T-helper 1 cell treated with Interleukin-12 subunit alpha and Interleukin-12 subunit beta and Interleukin-4 antibody, amounts not matched to agents 30 ng/mL and 1 ng/mL, for 36 hours (primary cell): Measurements from ENCODE around the gene USH2A. TPM values are rescaled to one million over a fixed set of nuclear protein-coding genes. Genes with fewer than 3 reads are reported as not detected.
"Not testable (repeated sequence)": the region's sequence is repeated elsewhere in the genome, so short reads cannot be mapped to it uniquely, and the experiment has no call there.

Experiments used
- intact Hi-C: fragments of 100-400 bp; cut with micrococcal nuclease; formaldehyde crosslinking; loops from one replicate; pipeline ENCODE4 v1.15.1; 2024
- total RNA-seq: library from RNA; stranded (reverse); gene quantifications from 2 replicates; pipeline ENCODE4 v1.2.3, GENCODE V29; 2022

The USH2A gene
- total RNA-seq, 1 donor from 2014 or later: not detected

DNA sequence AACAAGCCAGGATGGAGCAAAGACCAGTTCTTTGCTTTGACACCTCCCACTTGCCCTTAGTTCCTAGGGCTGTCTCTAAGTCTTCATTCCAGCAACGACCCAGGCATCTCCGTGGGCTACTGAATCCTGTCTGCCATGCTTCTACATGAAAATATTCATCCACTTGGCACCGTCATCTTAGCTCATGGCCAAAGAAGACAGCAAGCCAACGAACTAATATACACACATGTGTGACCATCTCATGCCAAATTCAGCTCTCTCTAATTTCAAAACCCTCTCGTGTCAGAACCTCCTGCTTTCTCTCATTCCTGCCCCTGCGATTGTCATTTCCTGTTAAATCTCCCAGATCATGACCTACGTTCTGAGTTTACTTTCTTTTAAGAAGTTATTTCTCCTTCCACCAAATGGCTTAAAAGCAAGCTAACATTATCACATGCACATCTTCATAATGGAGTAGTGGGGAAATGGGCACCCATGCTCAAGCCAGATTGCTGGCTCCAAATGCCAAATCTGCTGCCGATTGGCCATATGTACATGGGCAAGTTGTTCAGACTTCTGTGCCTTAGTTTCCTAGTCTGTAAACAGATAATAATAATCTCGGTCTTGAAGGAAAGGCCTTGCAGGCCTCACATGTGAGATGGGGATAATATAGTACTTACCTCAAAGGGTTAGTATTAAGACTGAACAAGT lies 373.4 kb downstream of the USH2A start:
- intact Hi-C loops: no loop called here

DNA sequence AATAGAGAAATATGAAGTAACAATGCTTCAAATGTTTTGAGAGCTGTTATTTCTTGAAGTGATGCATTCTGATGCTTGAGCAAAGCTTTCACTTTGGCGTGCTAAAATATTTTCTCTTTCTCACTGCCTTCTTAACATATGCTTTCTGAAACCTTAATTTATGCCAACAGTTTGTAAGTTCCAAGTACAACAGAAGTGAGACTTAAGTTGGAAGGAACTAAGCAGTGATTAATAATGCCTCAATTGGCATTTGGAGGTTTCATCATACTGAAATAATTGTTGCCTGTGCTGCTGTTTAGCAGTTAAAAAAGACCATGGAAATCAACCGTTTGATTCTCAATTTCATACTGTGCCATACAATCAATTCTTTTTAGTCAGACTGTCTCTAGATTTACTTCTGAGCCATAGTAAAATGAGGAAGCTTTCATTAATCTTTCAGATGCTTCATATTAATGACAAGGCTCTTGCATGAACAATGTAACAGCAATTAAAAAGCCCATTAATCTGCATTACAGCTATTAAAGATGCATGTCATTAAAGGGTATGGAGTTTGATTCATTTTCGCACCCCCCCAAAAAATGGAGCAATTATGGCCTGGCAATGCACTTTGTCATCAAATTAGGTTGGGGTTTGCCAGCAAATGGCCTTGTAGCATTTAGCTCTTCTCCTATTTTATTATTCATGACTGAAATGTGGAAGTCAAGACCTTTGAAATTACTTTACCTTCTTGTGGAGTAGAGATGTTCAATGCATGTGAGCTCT lies 375.3 kb downstream of the USH2A start:
- intact Hi-C loops: no loop called here

DNA sequence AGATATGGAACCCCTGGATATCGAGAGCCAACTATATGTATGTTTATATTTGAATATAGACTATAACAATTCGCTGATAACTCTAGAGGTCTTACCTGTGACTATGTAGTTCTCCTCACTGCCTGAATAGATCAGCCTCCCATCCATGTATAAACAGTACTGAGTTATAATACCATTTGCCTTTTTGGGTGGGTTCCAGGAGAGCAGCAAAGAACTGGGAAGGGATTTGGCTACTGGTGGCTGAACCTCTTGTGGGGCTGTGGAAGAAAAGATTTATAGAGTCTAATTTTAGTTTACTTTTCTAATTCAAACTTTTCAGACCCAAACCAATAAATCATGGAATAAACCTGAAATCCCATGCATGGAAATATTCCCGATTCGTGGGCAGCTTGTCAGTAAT lies 376.9 kb downstream of the USH2A start:
- intact Hi-C loops: no loop called here

DNA sequence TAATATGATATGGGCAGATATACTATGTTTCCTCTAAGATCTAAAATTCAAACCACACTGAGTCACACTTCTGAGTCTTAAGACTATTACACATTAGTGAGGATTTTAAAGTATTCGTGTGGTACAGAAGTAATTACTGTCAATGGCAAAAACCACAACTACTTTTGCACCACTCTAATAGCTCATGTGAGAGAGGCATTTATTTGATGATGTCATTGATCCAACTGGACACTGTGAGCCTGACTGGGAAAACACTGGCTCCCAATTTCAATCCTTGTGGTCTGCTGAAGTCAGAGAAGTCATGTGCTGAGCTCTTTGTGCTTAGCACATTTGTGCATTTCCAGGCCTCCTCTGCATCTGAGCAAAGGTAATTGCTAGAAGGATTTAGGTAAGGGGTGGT lies 377.8 kb downstream of the USH2A start:
- intact Hi-C loops: no loop called here

DNA sequence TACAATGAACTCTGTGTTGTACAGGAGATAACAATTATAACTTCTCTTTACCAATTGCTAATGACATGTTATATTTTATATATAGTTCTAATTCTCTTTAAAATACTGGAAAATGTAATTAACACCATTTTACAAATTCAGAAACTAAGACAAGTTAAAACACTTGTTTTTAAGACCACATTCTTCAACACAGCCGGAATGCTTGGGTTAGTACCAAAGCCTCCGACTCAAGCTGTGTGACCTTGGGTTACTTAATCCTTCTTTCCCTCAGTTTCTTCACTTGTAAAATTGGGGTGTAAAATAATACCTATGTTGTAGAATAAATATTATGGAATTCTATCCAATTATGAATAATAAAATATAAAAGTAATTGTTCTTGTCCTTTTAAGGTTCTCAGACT lies 378.7 kb downstream of the USH2A start:
- intact Hi-C loops: no loop called here

DNA sequence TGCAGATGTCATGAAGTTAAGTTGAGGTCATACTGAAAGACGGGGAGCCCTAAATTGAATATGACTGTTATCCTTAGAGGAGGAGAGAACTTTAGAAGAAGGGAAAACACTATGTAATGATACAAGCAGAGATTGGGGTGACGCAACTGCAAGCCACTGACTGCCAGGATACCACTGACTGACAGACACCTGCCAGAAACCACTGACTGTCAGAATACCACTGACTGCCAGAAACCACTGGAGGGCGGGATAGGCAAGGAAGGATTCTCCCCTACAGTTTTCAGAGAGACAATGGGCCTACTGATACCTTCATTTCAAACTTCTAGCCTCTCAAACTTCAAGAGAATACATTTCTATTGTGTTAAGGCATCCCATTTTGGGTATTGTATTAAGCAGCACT lies 388.7 kb downstream of the USH2A start:
- intact Hi-C loops: no loop called here

DNA sequence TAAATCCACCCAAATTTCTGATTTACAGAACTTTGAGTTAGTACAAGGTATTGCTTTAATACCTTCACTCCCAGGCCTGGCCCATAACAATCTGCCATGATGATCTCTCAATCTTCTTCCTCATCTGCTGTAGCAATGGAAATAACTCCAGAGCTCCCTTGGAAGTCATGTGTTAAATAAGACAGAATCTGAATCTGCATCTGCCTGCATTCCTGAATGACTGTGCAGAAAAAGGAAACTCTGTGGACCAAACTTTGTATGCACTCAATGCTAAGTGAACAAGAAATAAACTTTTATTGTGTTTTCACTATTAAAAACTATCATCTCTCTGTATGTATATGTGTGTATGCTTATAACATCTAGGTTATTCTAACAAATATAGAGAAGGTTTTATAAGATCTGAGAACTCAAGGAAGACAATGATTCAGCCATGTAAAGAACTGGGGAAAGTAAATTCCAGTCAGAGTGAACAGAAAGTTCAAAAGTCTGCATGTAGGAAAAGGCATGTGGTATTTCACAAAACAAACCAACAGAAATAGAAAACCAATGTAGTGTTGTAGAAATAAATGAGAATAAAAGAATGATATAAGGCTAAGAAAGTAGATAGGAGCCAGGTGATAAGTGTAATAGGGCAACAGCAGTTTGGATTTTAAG lies 390.2 kb downstream of the USH2A start:
- intact Hi-C loops: no loop called here

DNA sequence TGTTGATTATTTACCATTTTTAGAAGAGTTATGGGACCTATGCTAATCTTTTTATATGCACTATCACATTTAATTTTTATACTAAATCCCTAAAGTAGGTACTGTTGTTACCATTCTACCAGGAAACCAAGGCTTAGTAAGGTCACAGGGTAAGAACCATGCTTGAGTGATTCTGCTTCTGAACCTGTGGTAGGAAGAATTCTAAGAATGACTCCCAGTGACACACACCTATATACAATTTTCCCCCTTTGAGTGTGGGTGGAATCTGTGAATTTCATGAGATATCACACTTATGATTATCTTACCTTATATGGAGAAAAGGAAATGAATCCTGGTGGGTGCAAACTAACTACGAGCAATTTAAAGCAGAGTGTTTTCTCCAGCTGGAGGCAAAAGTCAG lies 391.0 kb downstream of the USH2A start:
- intact Hi-C loops: no loop called here

DNA sequence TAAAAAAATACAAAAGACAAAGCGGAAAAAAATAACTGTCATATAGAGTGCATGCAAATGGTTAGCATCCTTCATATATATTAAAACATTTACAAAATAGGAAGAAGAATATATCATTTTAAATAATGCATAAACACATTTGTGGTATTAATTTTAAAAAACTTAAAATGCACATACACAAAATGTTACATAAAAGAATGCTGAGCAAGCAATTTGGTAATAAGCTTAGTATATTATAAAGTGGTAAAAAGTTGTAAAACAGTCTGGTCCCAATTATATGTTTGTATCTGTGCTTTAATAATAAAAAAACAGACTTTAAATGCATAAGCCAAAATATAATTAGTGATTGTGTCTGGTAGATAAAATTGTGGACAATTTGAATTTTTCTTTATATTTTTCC lies 394.6 kb downstream of the USH2A start:
- intact Hi-C loops: no loop called here

DNA sequence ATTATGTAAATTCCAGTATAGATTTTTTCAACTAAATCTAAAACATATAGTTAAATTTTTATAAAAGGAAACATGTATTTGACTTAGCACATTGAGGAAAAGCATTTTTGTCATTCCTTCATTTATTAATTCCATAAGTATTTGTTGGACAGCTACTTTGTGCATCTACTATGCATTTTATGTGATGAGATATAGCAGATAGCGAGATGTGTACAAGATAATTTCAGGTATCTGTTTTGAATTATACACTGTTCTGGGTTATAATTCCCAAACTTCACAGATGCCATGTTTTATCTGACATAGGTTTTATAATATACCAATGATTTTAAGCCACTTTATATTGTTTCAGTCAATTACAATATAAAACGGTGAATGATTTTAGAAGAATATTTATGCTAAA lies 398.7 kb downstream of the USH2A start:
- intact Hi-C loops: no loop called here

DNA sequence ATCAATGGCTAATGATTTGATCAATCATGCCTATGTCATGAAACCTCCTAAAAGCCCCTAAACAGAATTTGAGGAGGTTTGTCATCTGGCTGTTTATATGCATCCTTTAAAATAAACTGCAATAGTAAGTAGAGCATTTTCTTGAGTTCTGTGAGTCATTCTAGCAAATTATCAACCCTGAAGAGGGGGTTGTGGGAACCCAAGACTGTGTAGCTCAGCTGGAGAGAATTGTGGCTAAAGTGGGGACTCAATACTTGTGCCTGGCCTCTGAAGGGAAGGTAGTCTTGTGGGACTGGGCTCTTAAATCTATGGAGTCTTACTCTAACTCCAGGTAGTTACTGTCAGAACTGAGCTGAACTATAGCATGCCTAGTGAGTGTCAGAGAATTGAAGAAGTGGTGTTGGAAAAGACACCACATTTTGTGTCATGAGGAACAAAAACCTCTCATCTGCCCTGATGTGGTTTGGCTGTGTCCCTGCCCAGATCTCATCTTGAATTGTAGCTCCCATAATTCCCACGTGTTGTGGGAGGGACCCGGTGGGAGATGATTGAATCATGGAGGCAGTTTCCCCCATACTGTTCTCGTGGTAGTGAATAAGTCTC lies 402.4 kb downstream of the USH2A start:
- intact Hi-C loops: no loop called here

DNA sequence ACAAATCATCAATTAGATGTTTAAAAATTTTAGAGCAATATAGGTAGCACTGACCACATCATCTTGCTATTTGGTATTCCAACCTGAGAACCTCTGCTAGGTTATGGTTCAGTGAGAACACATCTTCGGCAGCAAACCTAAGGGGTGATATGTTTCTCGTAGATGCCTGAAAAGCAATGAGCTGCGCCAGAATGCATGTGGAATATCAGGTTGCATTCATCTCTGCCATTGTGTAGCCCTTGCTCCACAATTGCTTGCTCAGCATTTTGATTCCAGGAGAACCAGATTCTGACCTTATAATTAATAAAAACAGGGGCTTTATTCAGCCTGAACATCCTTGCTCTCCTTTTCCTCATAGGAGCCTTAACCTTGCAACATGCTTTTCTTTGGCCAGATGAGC lies 408.1 kb downstream of the USH2A start:
- intact Hi-C loops: no loop called here

DNA sequence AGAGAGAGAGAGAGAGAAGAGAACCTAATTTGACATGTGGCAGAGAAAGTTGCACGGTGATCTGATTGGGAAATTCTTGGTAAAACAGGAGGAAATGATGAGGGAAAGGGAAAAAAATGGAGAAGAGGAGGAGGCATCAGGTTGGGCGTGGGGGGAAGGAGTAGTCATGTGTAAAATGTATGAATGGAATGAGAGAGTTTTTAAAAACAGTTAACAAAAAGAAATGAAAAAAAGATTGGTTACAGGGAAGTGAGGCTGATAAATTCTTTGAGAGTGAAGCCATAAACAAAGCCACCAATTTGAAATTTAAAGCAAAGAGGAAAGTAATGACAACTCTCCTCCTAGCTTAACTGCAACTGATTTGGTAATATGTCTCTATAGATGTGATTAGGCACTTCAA lies 409.2 kb downstream of the USH2A start:
- intact Hi-C loops: no loop called here

DNA sequence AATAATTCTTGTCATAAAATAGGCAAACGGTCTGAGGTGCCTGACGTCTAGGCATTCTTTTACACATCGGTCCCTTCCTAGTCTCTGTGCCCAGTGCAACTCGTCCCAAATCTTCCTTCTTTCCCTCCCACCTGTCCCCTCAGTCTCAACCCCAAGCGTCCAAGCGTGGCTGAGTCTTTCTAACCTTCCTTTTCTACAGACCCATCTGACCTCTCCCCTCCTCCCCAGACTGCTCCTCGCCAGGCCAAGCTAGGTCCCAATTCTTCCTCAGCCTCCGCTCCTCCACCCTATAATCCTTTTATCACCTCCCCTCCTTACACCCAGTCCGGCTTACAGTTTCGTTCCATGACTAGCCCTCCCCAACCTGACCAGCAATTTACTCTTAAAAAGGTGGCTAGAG lies 413.8 kb downstream of the USH2A start:
- intact Hi-C loops: not testable (repeated sequence)

DNA sequence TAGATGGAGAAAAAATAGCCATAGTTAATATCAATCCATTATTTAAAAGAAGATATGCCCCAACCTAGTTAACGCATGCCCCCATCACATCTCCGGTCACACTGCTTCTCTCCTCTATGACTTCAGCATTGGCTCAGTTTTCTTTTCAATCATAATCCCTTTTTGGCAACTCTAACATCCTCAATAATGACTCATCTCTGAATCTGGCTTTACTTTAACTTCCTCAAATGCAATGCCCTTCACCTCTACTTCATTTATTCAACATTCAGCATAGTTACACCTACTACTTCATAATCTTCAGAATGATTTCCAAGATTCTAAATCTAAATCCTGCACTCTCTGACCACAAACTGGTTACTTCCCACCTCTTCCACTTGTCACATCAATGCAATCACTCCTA lies 417.3 kb downstream of the USH2A start:
- intact Hi-C loops: no loop called here

DNA sequence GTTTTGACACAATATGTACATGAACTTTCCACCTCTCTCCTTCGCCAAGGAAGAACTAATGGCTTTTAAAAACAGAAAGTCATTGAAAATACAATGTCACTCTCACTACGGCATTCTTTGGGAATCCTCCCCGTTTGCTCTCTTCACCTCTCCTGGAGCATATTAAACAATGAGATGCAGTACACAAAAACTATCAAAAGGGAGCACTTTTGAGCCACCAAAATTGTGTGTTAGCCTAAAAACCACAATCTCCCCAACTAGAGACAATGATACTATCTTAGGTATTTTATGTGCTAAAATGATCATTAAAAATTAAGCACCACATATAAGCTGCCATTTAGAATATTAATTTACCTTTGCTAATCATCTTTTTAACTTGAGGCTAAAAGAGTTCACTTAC lies 430.6 kb downstream of the USH2A start:
- intact Hi-C loops: no loop called here

DNA sequence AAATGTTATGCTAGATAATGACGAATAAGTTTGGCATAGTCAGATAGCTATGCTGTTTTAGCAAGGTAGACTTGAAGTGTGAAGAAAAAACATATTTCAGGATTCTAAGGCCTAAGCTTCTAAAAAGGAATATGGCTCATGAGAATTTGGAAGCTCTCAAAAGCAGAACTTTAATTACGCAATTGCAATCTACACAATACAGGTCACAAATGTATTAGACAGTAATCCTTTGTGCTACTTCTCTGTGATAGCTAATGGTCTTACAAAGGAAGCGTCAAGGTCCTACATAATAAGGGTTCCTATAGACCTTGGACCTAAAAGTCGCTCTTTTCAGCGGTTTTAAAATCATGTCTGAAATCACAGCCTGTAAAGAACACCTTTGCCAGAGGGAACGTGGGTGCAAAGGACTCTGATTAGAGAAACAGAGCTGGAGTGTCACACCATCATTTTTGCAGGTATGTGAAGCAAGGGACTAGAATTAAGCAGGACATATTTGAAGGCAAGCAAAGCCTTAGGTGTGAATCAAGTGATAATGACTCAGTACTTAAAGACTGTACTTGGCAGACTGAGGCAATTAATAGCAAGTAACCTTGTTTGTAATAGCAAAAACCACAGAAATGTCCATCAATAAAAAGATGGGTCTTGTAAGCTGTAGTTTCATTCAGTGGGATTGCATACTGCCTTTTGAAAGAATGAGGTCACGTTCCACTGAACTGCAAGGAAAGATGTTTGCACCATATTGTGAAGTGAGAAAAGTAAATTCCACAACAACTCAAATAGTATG lies 436.0 kb downstream of the USH2A start:
- intact Hi-C loops: no loop called here

DNA sequence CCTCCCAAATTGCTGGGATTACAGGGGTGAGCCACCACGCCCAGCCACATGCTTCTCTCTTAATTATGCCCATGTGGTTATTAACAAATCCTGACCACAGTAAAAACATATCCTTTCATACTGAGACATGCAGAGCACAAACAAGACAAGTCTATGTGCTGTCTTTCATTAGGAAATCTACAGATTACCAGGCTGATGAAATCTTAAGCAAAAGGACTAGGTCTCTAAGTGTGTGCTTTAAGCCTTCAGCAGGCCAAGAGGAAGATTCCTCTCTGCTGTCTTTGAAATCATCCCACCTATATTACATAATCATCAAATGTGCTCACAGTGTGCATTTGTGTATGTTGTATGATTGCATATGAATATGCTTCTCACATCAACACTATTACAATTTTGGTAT lies 436.8 kb downstream of the USH2A start:
- intact Hi-C loops: no loop called here

DNA sequence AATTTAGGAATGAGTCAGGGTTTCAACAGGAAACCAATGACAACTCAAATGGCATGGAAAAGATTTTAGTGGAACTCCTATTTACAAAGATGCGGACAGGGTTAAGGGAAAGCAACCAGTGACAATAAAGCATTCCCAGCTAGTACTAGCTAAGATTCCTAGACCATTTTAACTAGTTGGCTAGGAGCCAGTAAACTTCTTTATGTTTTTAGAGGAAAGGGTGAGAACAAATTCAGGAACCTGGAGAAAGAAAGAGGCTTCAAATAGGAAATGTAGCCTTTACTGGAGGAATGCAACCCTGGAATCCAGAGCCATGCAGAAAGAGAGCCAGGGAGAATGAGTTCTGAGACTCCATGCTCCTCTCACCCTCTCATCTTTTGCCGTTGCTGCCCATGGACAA lies 439.6 kb downstream of the USH2A start:
- intact Hi-C loops: no loop called here

DNA sequence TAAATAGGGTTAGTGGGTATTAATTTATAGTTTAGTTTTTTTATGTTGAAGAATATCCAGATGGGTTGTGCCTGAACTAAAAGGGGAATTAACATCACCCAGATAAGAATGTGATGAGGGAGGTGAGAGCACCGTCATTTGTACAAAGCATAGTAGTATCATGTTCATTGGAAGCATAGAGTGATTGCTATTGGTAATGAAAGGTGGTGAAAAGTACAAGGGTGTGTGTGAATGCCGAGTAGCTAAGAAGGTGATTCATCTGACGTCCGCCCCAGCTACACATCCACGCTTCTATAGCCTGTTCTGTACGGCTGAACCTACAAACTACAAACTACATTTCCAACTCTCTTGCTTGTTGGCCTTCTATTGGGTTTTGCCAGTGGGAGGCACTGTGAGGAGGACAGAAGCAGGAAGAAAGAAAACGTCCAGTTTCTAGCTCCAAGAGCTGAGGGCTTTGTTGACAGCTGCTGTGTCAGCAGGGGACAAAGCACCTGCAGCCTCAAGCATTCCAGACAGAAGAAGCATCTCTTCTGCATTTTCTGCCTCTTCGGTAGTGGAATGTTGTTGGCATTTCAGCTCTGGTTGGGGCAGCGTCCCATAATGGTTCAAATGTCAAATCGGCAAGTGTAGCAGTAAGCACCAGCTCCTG lies 451.3 kb downstream of the USH2A start:
- intact Hi-C loops: no loop called here

DNA sequence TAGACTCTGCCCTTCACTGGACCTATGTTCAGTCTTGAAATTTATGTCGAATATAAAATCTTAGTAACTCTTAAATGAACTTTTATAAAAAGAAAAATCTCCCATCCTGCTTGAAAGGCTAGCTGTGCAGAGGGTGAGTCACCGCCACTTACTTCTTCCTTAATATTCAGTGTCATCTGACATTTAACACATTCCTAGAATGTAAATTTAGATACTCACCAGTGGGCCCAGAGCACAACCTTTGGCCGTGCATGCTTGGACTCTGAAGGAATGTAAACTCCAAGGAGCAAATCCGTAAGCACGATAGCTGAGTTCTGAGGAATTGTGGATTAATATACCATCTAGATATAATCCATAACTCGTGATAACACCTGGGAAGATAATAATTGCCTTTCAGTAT lies 452.8 kb downstream of the USH2A start:
- intact Hi-C loops: no loop called here
